H7 (cell line): ENCODE data around the gene MEGF6. TPM values are rescaled to one million over a fixed set of nuclear protein-coding genes. Genes with fewer than 3 reads are reported as not detected.

Source experiments
- total RNA-seq: library from RNA; depleted of rRNA; stranded (reverse); fragments of >200 nt; shearing (Covaris generic); gene quantifications from 2 replicates; pipeline ENCODE4 v1.2.3, GENCODE V29; 2014; rRNA removed

MEGF6 gene
- total RNA-seq, 1 experiment from 2014 or later, result 27.1 TPM

Other genes starting within 250 kb of the MEGF6 start
- 34.7 and 45.8 TPM in 2 replicates for gene ARHGEF16, start 156.8 kb downstream of the MEGF6 start, total RNA-seq
- gene TPRG1L, start 13.5 kb upstream of the MEGF6 start, total RNA-seq, result 19.6 and 22.0 TPM in 2 replicates
- 31.5 and 33.1 TPM in 2 replicates for gene WRAP73, start 38.6 kb upstream of the MEGF6 start, total RNA-seq
- gene TP73, start 41.0 kb upstream of the MEGF6 start, total RNA-seq, result 0.55 and 1.6 TPM in 2 replicates
- 0.04 and 0.07 TPM in 2 replicates for gene CCDC27, start 140.9 kb upstream of the MEGF6 start, total RNA-seq
- 5.0 and 6.5 TPM in 2 replicates for gene SMIM1, start 161.2 kb upstream of the MEGF6 start, total RNA-seq
- gene LRRC47, start 185.0 kb upstream of the MEGF6 start, total RNA-seq, result 113 and 130 TPM in 2 replicates
- gene CEP104, start 245.7 kb upstream of the MEGF6 start, total RNA-seq, result 22.8 and 35.8 TPM in 2 replicates
- 12.1 and 14.1 TPM in 2 replicates for gene DFFB, start 246.0 kb upstream of the MEGF6 start, total RNA-seq